ENCODE results near the gene WWOX.

DNA sequence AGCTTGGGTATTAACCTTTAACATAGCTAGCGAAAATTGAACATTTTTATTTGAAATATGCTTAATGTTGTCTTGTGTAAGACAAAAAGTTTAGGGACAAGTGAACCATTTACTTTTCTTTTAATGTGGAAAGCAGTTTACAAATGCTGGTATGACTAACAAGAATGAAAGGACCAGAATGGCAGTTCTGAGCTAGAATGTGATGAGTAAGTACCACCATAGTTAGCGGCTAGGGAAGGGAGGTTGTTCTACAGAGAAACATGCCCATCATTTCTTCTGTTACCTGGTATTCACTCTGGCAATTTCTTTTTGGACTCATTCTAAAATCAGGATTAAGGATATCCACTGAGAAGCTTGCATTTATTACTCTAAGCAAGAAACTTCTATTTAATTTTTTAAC lies 121.1 kb downstream of the WWOX start:
- TF ChIP-seq EZH2phosphoT487 (IDR thresholded peaks at IDR 0.05; ENCODE audit: borderline replicate concordance, low read length) (no peak), EZH2 (IDR thresholded peaks at IDR 0.05; ENCODE audit: low read length, unreplicated experiment) (no peak)
- TF ChIP-seq, protein P1, sequence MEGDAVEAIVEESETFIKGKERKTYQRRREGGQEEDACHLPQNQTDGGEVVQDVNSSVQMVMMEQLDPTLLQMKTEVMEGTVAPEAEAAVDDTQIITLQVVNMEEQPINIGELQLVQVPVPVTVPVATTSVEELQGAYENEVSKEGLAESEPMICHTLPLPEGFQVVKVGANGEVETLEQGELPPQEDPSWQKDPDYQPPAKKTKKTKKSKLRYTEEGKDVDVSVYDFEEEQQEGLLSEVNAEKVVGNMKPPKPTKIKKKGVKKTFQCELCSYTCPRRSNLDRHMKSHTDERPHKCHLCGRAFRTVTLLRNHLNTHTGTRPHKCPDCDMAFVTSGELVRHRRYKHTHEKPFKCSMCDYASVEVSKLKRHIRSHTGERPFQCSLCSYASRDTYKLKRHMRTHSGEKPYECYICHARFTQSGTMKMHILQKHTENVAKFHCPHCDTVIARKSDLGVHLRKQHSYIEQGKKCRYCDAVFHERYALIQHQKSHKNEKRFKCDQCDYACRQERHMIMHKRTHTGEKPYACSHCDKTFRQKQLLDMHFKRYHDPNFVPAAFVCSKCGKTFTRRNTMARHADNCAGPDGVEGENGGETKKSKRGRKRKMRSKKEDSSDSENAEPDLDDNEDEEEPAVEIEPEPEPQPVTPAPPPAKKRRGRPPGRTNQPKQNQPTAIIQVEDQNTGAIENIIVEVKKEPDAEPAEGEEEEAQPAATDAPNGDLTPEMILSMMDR (conservative IDR thresholded peaks at IDR 0.05; ENCODE audit: low read depth, low read length) = no peak
